Measurements from ENCODE around the gene SIL1.

The SIL1 gene

DNA sequence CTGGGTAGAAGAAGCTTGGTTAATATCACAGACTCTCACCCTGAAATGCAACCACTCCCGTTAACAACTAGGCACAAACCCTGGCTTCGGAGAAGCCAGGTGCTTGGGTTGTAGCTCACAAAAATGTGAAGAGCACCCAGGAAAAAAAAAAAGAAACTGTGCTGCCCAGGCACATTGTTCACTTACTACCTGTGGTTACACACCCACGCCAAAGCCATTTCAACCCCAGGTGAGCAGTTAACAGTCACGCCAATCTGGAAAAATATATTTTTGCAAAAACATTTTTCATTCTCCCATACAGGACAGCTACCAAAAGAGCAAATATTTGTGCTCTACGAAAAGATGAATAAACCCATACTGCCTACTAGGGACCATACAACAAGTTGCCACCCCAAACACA is 49.2 kb downstream of the SIL1 start:
- Mint-ChIP-seq H3K4me1 (peaks cover 44% of the 10 kb centered on the region), H3K36me3 (ENCODE audit: low read depth) (peaks cover 2% of the 10 kb centered on the region), H3K9me3 (peaks cover 3% of the 10 kb centered on the region), H3K27ac (no peak overlapping the region), H3K4me3 (no peak overlapping the region), H3K27me3 (no peaks in the 10 kb centered on the region)
- DNase-seq (no peak), ATAC-seq (no peak)

- no peaks in the 10 kb centered on the region for H3K27me3 Mint-ChIP-seq
- no peak overlapping the region for H3K4me3 Mint-ChIP-seq
- ATAC-seq = no peak
- peaks cover 3% of the 10 kb centered on the region for H3K36me3 Mint-ChIP-seq (ENCODE audit: low read depth)
- H3K4me1 Mint-ChIP-seq = peaks cover 49% of the 10 kb centered on the region
- H3K27ac Mint-ChIP-seq = no peak overlapping the region
- H3K9me3 Mint-ChIP-seq = peaks cover 3% of the 10 kb centered on the region
- no peak for DNase-seq
Observed at GRCh38 chr5:139148306-139148705, 49.9 kb downstream of the SIL1 start.

DNA sequence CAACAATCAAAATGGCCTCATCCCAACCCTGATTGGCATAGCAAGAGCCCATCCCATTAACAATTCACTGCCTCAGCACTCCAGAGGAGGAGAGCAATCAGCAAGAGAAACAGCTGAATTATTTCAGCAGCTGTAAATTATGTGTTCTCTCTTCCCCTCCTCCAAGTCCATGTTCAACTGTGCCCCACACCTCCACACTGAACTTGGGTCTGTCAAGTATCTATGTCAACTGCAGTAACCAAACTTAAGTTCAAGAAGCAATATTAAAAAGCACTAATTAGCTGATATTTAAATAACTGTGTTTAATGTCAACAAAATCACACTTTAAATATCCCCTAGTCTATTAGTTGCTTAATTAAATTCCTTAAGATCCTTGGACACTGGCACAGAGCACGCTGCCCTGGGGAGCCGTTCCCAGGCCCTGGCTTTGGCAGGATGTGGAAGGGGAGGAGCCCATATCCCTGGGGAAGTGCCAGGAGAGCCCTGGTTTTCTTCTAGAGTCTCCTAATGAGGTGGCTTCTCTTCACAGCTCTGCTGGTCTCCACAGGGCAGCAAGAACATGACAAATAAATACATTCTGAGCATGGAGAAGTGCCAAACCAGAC is 50.6 kb downstream of the SIL1 start:
- peaks cover 49% of the 10 kb centered on the region for H3K4me1 Mint-ChIP-seq
- ATAC-seq (no peak), DNase-seq (no peak)
- no peaks in the 10 kb centered on the region for H3K27me3 Mint-ChIP-seq
- no peak overlapping the region for H3K4me3 Mint-ChIP-seq
- H3K36me3 Mint-ChIP-seq (ENCODE audit: low read depth) = peaks cover 3% of the 10 kb centered on the region
- H3K9me3 Mint-ChIP-seq = peaks cover 3% of the 10 kb centered on the region
- no peak overlapping the region for H3K27ac Mint-ChIP-seq

DNA sequence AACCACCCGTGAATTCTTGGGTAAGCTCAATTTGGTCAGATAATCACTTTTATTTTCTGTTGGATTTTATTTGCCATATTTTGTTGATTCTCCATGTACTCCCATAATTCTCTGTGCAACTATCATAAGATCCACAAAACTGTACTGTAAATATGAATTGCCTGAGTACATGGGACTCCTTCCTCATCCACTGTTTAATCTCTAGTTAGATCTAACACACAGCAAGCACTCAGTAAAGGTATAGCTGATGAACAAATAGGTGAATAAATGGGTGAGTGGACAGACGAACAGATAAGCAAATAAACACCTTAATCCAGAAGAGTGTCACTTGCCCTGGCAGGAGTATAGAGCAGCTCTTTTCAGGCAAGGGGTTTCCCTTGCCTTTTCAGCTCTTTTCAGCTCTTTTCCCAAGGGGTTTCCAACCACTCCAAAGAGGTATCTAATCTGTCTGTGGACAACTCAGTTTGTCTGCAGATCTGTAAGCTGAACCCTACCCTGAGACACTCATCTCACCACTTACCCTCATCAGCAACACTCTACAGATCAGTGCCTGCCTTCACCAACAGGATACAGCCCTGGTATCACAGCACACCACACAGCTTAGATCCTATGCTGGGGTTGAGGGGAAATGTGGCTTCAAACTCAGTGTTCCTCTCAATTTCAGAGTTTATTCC is 51.2 kb downstream of the SIL1 start:
- peaks cover 3% of the 10 kb centered on the region for H3K9me3 Mint-ChIP-seq
- peak overlapping the region; percentile 53 for H3K27ac Mint-ChIP-seq
- peak; percentile 53 for ATAC-seq

GRCh38 chr5:139141446-139142204 is 56.5 kb downstream of the SIL1 start:
- Mint-ChIP-seq H3K27ac (peak overlapping the region; percentile 66), H3K27me3 (no peaks in the 10 kb centered on the region), H3K4me3 (no peak overlapping the region), H3K36me3 (ENCODE audit: low read depth) (peaks cover 3% of the 10 kb centered on the region), H3K9me3 (peaks cover 3% of the 10 kb centered on the region), H3K4me1 (peaks cover 65% of the 10 kb centered on the region)
- ATAC-seq (peak; percentile 25), DNase-seq (no peak)

More for the DNA sequence above, 51.2 kb downstream of the SIL1 start:
- peaks cover 55% of the 10 kb centered on the region for H3K4me1 Mint-ChIP-seq
- no peaks in the 10 kb centered on the region for H3K27me3 Mint-ChIP-seq
- no peak for DNase-seq
- peaks cover 3% of the 10 kb centered on the region for H3K36me3 Mint-ChIP-seq (ENCODE audit: low read depth)
- no peak overlapping the region for H3K4me3 Mint-ChIP-seq

GRCh38 chr5:139140591-139141071 is 57.5 kb downstream of the SIL1 start:
- Mint-ChIP-seq H3K4me1 (peaks cover 59% of the 10 kb centered on the region), H3K27ac (no peak overlapping the region)
- no peak for ATAC-seq

GRCh38 chr5:139138809-139139208 is 59.4 kb downstream of the SIL1 start:
- DNase-seq = no peak
- peak; percentile 43 for ATAC-seq
- H3K4me1 Mint-ChIP-seq = peaks cover 46% of the 10 kb centered on the region
- no peaks in the 10 kb centered on the region for H3K27me3 Mint-ChIP-seq
- no peak overlapping the region for H3K27ac Mint-ChIP-seq
- H3K9me3 Mint-ChIP-seq = no peaks in the 10 kb centered on the region
- no peak overlapping the region for H3K4me3 Mint-ChIP-seq
- H3K36me3 Mint-ChIP-seq (ENCODE audit: low read depth) = no peaks in the 10 kb centered on the region

More at GRCh38 chr5:139140591-139141071, 57.5 kb downstream of the SIL1 start:
- H3K36me3 Mint-ChIP-seq (ENCODE audit: low read depth) = peaks cover 3% of the 10 kb centered on the region
- H3K4me3 Mint-ChIP-seq = no peak overlapping the region
- peaks cover 3% of the 10 kb centered on the region for H3K9me3 Mint-ChIP-seq
- DNase-seq = no peak
- no peaks in the 10 kb centered on the region for H3K27me3 Mint-ChIP-seq

GRCh38 chr5:139138109-139138508 is 60.1 kb downstream of the SIL1 start:
- ATAC-seq (no peak), DNase-seq (no peak)
- H3K4me1 Mint-ChIP-seq = peaks cover 42% of the 10 kb centered on the region
- H3K36me3 Mint-ChIP-seq (ENCODE audit: low read depth) = no peaks in the 10 kb centered on the region
- H3K4me3 Mint-ChIP-seq = no peak overlapping the region
- no peaks in the 10 kb centered on the region for H3K27me3 Mint-ChIP-seq
- no peaks in the 10 kb centered on the region for H3K9me3 Mint-ChIP-seq
- no peak overlapping the region for H3K27ac Mint-ChIP-seq

GRCh38 chr5:139137697-139138096 is 60.5 kb downstream of the SIL1 start:
- no peaks in the 10 kb centered on the region for H3K27me3 Mint-ChIP-seq
- ATAC-seq (no peak), DNase-seq (no peak)
- peaks cover 42% of the 10 kb centered on the region for H3K4me1 Mint-ChIP-seq
- no peak overlapping the region for H3K27ac Mint-ChIP-seq
- H3K4me3 Mint-ChIP-seq = no peak overlapping the region
- no peaks in the 10 kb centered on the region for H3K9me3 Mint-ChIP-seq
- H3K36me3 Mint-ChIP-seq (ENCODE audit: low read depth) = no peaks in the 10 kb centered on the region

GRCh38 chr5:139134906-139135305 is 63.3 kb downstream of the SIL1 start:
- H3K36me3 Mint-ChIP-seq (ENCODE audit: low read depth) = no peaks in the 10 kb centered on the region
- H3K4me1 Mint-ChIP-seq = peaks cover 18% of the 10 kb centered on the region
- H3K27me3 Mint-ChIP-seq = no peaks in the 10 kb centered on the region
- H3K27ac Mint-ChIP-seq = no peak overlapping the region
- no peaks in the 10 kb centered on the region for H3K9me3 Mint-ChIP-seq
- no peak for ATAC-seq
- DNase-seq = no peak
- no peak overlapping the region for H3K4me3 Mint-ChIP-seq

GRCh38 chr5:139133282-139133681 is 64.9 kb downstream of the SIL1 start:
- Mint-ChIP-seq H3K27me3 (no peaks in the 10 kb centered on the region), H3K36me3 (ENCODE audit: low read depth) (no peaks in the 10 kb centered on the region), H3K27ac (no peak overlapping the region), H3K4me3 (no peak overlapping the region), H3K9me3 (no peaks in the 10 kb centered on the region), H3K4me1 (peaks cover 5% of the 10 kb centered on the region)
- DNase-seq (no peak), ATAC-seq (no peak)

GRCh38 chr5:139132515-139132914 is 65.7 kb downstream of the SIL1 start:
- Mint-ChIP-seq H3K27me3 (no peaks in the 10 kb centered on the region), H3K36me3 (ENCODE audit: low read depth) (peaks cover 3% of the 10 kb centered on the region), H3K4me3 (no peak overlapping the region), H3K27ac (no peak overlapping the region), H3K9me3 (no peaks in the 10 kb centered on the region), H3K4me1 (no peaks in the 10 kb centered on the region)
- ATAC-seq (no peak), DNase-seq (no peak)

DNA sequence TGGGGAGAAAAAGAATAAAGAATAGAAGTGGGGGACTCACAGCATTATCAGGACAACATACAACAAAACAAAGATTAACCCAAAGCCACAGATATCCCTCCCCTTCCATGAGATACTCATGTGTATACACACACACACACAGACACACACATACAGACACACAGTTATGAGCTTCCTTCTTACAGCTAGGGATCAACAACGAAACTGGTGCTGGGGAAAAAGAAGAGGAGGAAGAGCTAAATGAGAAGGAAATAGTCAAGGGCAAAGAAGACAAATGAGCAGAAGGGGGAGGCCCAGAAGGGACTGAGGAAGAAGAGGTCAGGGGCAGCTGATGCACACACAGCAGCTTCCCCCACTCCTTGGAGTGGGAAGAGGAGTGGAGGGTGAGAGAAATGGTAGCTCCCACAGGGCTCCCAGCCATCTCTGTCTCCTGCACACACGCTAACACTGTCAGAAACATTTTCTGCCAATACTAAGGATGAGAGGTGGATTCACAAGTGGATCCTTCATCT is 66.2 kb downstream of the SIL1 start:
- Mint-ChIP-seq H3K36me3 (ENCODE audit: low read depth) (peaks cover 3% of the 10 kb centered on the region), H3K4me1 (no peaks in the 10 kb centered on the region), H3K27me3 (no peaks in the 10 kb centered on the region), H3K4me3 (no peak overlapping the region), H3K9me3 (no peaks in the 10 kb centered on the region), H3K27ac (no peak overlapping the region)
- ATAC-seq (no peak), DNase-seq (no peak)

- ATAC-seq = no peak
- H3K9me3 Mint-ChIP-seq = no peaks in the 10 kb centered on the region
- H3K4me3 Mint-ChIP-seq = no peak overlapping the region
- H3K27ac Mint-ChIP-seq = no peak overlapping the region
- DNase-seq = no peak
- no peaks in the 10 kb centered on the region for H3K27me3 Mint-ChIP-seq
- no peaks in the 10 kb centered on the region for H3K4me1 Mint-ChIP-seq
- peaks cover 3% of the 10 kb centered on the region for H3K36me3 Mint-ChIP-seq (ENCODE audit: low read depth)
Observed at GRCh38 chr5:139131465-139131864, 66.7 kb downstream of the SIL1 start.

DNA sequence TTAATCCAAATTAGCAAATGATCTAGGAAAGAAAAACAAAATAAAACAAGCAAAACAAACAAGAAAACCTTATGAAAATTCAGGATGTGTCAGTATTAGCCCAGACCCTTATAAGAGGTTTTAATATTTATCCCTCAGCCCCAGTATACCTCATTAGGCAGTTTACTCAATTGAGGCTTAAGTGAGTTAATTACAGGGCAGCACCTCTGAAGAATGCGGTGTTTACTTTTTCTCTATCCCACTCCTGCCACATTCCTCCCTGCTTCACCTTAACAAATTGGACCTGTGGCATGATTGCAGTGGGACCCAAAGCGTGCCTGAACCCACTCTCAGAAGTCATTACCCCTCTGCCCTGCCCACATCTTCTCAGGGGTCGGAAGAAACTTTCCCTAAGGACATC is 67.1 kb downstream of the SIL1 start:
- no peaks in the 10 kb centered on the region for H3K4me1 Mint-ChIP-seq
- no peak overlapping the region for H3K4me3 Mint-ChIP-seq
- ATAC-seq = no peak
- H3K9me3 Mint-ChIP-seq = no peaks in the 10 kb centered on the region
- H3K27me3 Mint-ChIP-seq = no peaks in the 10 kb centered on the region
- no peak for DNase-seq
- no peak overlapping the region for H3K27ac Mint-ChIP-seq
- peaks cover 3% of the 10 kb centered on the region for H3K36me3 Mint-ChIP-seq (ENCODE audit: low read depth)

All from activated naive CD8-positive, alpha-beta T cell treated with anti-CD3 and anti-CD28 coated beads, Interleukin-2, amount 50 U/mL, for 24 hours (primary cell).